Activated T-helper 17 cell treated with anti-CD3 and anti-CD28 coated beads, Interleukin-2, amount 50 U/mL, for 72 hours (primary cell): ENCODE results near the gene SCIMP. TPM values are rescaled to one million over a fixed set of nuclear protein-coding genes. Genes with fewer than 3 reads are reported as not detected.

Experiments used
- ATAC-seq: fragments of 150-1000 bp; cut with Tn5 transposase; replicated peaks from 2 replicates; pipeline ENCODE4 v1.10.0; 2021; ENCODE audit warnings: mild to moderate bottlenecking, moderate library complexity
- H3K27ac Mint-ChIP-seq: one replicate; pipeline ENCODE4 v1.8.0; 2022; ENCODE audit warnings: mixed read lengths
- H3K27me3 Mint-ChIP-seq: one replicate; pipeline ENCODE4 v1.8.0; 2022; ENCODE audit warnings: mixed read lengths
- H3K36me3 Mint-ChIP-seq: one replicate; pipeline ENCODE4 v1.8.0; 2022; ENCODE audit warnings: low read depth, mild to moderate bottlenecking, mixed read lengths
- H3K4me1 Mint-ChIP-seq: one replicate; pipeline ENCODE4 v1.8.0; 2022; ENCODE audit warnings: mixed read lengths
- H3K4me3 Mint-ChIP-seq: one replicate; pipeline ENCODE4 v1.8.0; 2022; ENCODE audit warnings: mild to moderate bottlenecking, mixed read lengths
- H3K9me3 Mint-ChIP-seq: one replicate; pipeline ENCODE4 v1.8.0; 2022; ENCODE audit warnings: mixed read lengths
- total RNA-seq, 2 donors: library from RNA; stranded (reverse); gene quantifications; one replicate each; pipeline ENCODE4 v1.2.3, GENCODE V29; 2022

The SCIMP gene
- not detected for total RNA-seq

DNA sequence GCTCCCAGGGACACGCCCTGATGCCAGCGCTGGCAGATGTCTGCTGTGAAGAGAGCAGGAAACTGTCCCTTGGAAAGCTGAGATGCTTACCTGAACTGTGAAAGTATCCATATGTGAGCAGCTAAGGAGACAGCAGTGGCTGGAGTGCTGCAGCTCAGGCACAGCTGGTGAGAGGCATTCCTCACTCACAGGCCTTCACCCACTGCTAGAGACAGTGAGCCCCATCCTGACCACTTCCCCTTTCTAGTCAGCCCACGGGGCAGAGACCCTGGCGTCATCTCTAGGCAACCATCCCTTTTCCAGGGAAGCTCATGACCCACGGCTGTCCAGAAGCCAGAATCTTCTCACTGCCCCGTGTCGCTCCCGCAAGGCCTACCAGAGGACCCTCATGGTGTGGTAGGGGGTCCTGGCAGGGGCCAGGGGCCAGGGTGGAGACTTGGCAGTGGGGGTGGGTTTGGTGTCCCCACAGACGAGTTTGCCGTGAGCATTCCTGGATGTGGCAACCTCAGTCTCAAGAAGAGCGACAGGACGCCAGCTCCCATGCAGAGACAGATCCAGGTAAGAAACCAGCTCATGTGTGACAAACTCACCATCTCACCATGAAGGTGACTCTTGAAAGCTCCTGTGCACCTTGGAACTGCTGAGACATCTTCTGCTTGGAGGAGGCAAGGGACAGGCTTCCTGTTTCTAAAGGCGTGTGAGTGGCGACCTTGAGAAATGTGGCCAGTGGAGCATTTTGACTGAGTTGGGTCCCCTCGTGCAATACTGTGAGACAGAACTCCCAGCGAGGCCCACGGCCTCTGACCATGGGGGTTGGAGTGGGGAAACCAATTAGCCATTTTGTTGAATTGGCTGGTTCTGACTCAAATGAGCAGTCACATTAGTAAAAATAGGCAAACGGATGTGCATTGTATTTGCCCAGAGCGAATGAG, at the start of gene SCIMP:
TSS of gene SCIMP (minus strand) at position 216 of the 932 bp plus-strand sequence. CDS start at position 111, 105 bp downstream.
- Mint-ChIP-seq H3K27me3 (no peaks in the 10 kb centered on the region), H3K9me3 (peaks cover 3% of the 10 kb centered on the region), H3K27ac (no peak within 1 kb of the TSS), H3K4me3 (no peak within 1 kb of the TSS), H3K4me1 (peaks cover 5% of the 10 kb centered on the region), H3K36me3 (no peaks in the 10 kb centered on the region)
- ATAC-seq: no peak

GRCh38 chr17:5283571-5284315, 49.1 kb upstream of the SCIMP start:
- peak overlapping the region; percentile 87 for H3K27ac Mint-ChIP-seq
- peaks cover 29% of the 10 kb centered on the region for H3K4me1 Mint-ChIP-seq
- H3K27me3 Mint-ChIP-seq: no peaks in the 10 kb centered on the region
- peak overlapping the region; percentile 86 for H3K4me3 Mint-ChIP-seq
- no peak for ATAC-seq
- peaks cover 41% of the 10 kb centered on the region for H3K36me3 Mint-ChIP-seq
- no peaks in the 10 kb centered on the region for H3K9me3 Mint-ChIP-seq

GRCh38 chr17:5282642-5283217, 48.1 kb upstream of the SCIMP start:
- Mint-ChIP-seq H3K27ac (peak overlapping the region; percentile 87), H3K4me1 (peaks cover 24% of the 10 kb centered on the region), H3K9me3 (no peaks in the 10 kb centered on the region), H3K36me3 (peaks cover 35% of the 10 kb centered on the region), H3K4me3 (peak overlapping the region; percentile 86), H3K27me3 (no peaks in the 10 kb centered on the region)
- peak; percentile 44 for ATAC-seq

DNA sequence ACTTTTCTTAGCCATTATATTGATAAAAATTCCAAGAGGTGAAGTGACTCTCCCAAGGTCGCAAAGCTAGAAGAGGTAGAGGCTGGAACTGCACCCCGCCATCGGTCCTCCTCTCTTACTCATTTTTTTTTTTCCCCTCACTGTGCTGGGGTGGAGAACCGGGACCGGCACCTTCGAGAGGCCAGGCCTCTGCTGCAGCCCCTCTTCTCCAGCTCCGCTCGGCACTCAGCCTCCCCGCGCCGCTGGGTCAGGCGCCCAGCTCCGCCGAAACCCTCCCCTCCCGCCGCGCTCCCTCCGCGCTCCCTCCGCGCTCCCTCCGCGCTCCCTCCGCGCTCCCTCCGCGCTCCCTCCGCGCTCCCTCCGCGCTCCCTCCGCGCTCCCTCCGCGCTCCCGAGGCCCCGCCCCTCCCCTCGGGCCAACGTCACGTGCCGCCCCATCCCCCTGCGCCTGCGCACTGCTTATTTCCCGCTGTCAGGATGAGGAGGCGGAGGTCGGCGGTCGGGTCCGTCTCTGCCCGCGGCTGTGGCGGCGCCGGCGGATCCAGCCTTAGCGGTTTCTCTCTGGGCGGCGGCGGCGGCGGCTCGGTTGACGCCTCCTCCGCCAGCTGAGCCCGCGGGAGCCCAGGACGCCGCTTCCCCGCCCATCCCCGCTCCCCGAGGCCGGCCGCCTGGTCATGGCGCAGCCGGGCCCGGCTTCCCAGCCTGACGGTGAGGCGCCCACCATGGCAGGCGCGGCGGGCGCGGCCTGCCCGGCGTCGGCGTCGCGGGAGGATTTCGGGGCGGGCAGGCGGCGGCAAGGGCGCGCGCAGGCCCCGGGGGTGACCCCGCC, 47.4 kb upstream of the SCIMP start, which contains the start of gene RABEP1:
TSS of gene RABEP1 (plus strand) at position 471 of the 828 bp plus-strand sequence. CDS start at position 674, 203 bp downstream.
- H3K4me3 Mint-ChIP-seq: peak within 1 kb of the TSS; percentile 86
- H3K4me1 Mint-ChIP-seq: peaks cover 22% of the 10 kb centered on the region
- no peaks in the 10 kb centered on the region for H3K9me3 Mint-ChIP-seq
- H3K27me3 Mint-ChIP-seq: no peaks in the 10 kb centered on the region
- peak within 1 kb of the TSS; percentile 87 for H3K27ac Mint-ChIP-seq
- ATAC-seq: peak; percentile 86
- H3K36me3 Mint-ChIP-seq: peaks cover 33% of the 10 kb centered on the region

DNA sequence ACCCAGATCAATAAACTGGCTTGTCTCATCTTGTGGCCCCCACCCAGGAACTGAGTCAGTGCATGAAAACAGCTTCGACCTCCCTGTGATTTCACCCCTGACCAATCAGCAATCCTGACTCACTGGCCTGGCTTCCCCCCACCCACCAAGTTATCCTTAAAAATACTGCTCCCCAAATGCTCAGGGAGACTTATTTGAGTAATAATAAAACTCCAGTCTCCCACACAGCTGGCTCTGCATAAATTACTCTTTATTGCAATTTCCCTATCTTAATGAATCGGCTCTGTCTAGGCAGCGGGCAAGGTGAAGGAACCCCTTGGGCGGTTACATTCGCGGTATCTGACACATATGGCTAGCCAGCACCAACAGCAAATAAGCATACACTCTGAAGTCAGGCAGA, 37.7 kb upstream of the SCIMP start:
- Mint-ChIP-seq H3K4me1 (peaks cover 9% of the 10 kb centered on the region), H3K36me3 (no peaks in the 10 kb centered on the region), H3K27ac (peak overlapping the region; percentile 46), H3K4me3 (peak overlapping the region; percentile 56), H3K9me3 (no peaks in the 10 kb centered on the region), H3K27me3 (no peaks in the 10 kb centered on the region)
- ATAC-seq: peak; percentile 98

- H3K27ac Mint-ChIP-seq: no peak overlapping the region
- H3K9me3 Mint-ChIP-seq: no peaks in the 10 kb centered on the region
- H3K4me3 Mint-ChIP-seq: no peak overlapping the region
- no peak for ATAC-seq
- peaks cover 9% of the 10 kb centered on the region for H3K4me1 Mint-ChIP-seq
- no peaks in the 10 kb centered on the region for H3K36me3 Mint-ChIP-seq
- no peaks in the 10 kb centered on the region for H3K27me3 Mint-ChIP-seq
These were observed 34.7 kb upstream of the SCIMP start for GRCh38 chr17:5269241-5269960.

DNA sequence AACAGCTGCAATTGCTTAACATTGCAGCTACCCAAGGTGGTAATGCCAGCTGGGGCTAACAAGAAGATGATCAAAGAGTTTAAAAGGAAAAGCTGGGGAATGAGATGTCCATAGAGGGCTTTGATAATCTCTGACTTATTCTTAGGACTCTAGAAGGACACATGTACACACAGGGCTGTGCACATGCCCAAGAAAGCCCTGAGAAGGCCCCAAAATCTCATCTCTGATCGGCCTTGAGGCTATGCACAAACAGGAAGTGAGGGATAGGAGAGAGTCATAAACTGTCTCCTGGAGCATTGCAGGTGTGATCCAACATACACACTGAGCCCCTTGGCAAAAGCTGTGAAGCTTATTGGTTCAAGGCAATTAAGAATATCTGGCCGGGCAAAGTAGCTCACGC, 30.2 kb upstream of the SCIMP start:
- Mint-ChIP-seq H3K4me1 (no peaks in the 10 kb centered on the region), H3K4me3 (no peak overlapping the region), H3K9me3 (no peaks in the 10 kb centered on the region), H3K27ac (no peak overlapping the region), H3K36me3 (no peaks in the 10 kb centered on the region), H3K27me3 (no peaks in the 10 kb centered on the region)
- no peak for ATAC-seq

GRCh38 chr17:5263441-5263840, 28.8 kb upstream of the SCIMP start:
- no peaks in the 10 kb centered on the region for H3K27me3 Mint-ChIP-seq
- no peak overlapping the region for H3K27ac Mint-ChIP-seq
- H3K4me1 Mint-ChIP-seq: no peaks in the 10 kb centered on the region
- no peak for ATAC-seq
- H3K36me3 Mint-ChIP-seq: no peaks in the 10 kb centered on the region
- no peaks in the 10 kb centered on the region for H3K9me3 Mint-ChIP-seq
- no peak overlapping the region for H3K4me3 Mint-ChIP-seq

GRCh38 chr17:5262416-5262991, 27.8 kb upstream of the SCIMP start:
- no peaks in the 10 kb centered on the region for H3K4me1 Mint-ChIP-seq
- no peak overlapping the region for H3K4me3 Mint-ChIP-seq
- no peaks in the 10 kb centered on the region for H3K9me3 Mint-ChIP-seq
- H3K27me3 Mint-ChIP-seq: no peaks in the 10 kb centered on the region
- no peak for ATAC-seq
- no peak overlapping the region for H3K27ac Mint-ChIP-seq
- H3K36me3 Mint-ChIP-seq: no peaks in the 10 kb centered on the region

DNA sequence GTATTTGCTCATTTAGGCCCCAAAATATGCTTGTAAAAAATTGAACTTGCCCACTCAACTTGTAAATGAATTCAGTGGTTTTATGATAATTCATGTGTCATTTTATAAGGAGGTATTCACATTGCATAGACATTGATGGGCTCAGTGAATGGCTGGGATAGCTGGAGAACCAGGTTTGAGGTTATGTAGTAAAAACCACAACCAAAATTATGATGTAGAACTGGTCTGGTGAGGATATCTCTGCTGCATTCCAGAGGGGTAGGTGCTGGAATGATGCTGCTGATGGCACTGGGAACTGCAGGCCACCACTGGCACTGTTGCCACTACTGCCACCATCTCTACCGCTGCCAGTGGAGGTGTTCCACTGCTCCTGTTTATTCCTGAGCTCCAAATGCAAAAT, 25.9 kb upstream of the SCIMP start:
- Mint-ChIP-seq H3K9me3 (no peaks in the 10 kb centered on the region), H3K27me3 (no peaks in the 10 kb centered on the region), H3K4me1 (no peaks in the 10 kb centered on the region), H3K4me3 (no peak overlapping the region), H3K27ac (no peak overlapping the region), H3K36me3 (no peaks in the 10 kb centered on the region)
- ATAC-seq: no peak

GRCh38 chr17:5257124-5257523, 22.5 kb upstream of the SCIMP start:
- Mint-ChIP-seq H3K4me3 (no peak overlapping the region), H3K27me3 (no peaks in the 10 kb centered on the region), H3K36me3 (no peaks in the 10 kb centered on the region), H3K4me1 (no peaks in the 10 kb centered on the region), H3K9me3 (no peaks in the 10 kb centered on the region), H3K27ac (no peak overlapping the region)
- no peak for ATAC-seq

DNA sequence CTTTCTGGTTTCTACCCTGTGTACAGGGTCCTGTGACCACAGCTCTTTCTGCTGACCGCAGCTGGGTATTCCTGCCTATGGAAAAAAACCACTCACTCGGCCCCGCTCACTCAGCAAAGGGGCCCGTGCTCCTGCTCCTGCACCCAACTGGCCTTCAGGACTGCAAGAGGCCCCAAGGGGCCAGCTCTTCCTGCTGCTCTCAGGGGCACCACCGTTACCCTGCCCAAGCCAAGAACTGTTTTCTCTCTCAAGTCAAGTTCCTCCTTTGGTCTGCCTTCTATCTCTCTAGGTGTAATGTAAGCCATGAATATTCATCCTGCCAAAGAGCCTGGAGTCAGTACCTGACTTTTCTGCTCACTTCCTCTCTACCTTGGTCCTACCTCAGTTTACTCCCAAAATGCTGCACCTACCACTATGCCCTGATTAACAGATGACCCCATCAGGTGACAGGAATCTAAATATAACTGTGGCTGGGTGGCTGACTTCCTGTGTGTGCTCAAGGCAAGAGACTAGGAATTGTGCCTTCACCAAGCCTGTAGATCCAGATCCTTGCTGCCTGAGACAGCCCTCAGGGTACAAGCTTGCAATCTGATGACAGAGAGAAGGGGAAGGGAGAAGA, 20.4 kb upstream of the SCIMP start:
- Mint-ChIP-seq H3K4me1 (no peaks in the 10 kb centered on the region), H3K27ac (no peak overlapping the region), H3K36me3 (no peaks in the 10 kb centered on the region), H3K27me3 (no peaks in the 10 kb centered on the region), H3K9me3 (no peaks in the 10 kb centered on the region), H3K4me3 (no peak overlapping the region)
- no peak for ATAC-seq

- Mint-ChIP-seq H3K36me3 (no peaks in the 10 kb centered on the region), H3K4me1 (peaks cover 5% of the 10 kb centered on the region), H3K9me3 (no peaks in the 10 kb centered on the region), H3K4me3 (no peak overlapping the region), H3K27ac (no peak overlapping the region), H3K27me3 (no peaks in the 10 kb centered on the region)
- no peak for ATAC-seq
These were observed 19.8 kb upstream of the SCIMP start for GRCh38 chr17:5254414-5254813.
